ENCODE measurements around the gene SLIT3. TPM values are rescaled to one million over a fixed set of nuclear protein-coding genes. Genes with fewer than 3 reads are reported as not detected.

Gene SLIT3
- total and polyA plus RNA-seq, 2 experiments from 2014 or later: 0.59 to 0.71 TPM

DNA sequence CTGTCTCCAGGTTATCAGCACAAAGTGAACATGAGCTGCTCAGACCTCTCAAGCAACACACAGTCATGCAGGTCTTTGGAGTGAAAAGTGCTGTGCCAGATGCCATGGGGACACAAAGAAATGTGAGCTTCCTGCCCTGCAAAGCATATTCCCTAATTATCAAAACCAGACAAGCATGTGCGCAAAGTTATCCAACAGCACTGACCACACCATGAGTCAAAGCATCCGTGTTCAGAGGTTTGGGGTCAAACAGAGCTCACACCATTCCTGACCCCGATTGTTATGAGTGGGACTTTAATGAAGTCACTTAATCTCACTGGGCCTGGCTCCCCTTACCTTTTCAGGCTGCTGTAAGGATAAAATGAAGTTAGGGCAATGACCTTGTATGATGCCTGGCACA lies 138.5 kb downstream of the SLIT3 start:
- Histone ChIP-seq H3K9me2 (ENCODE audit: insufficient read depth) (0 out of 2 replicates have a peak, but pooled peaks cover 5% of the 10 kb centered on the region), H3K4me1 (ENCODE audit: insufficient read depth) (no peaks in the 10 kb centered on the region), H3K27ac (ENCODE audit: low read depth) (no peak overlapping the region), H3K36me3 (ENCODE audit: insufficient read depth) (no peaks in the 10 kb centered on the region; the same call in 1 of the 2 replicates), H3K4me2 (no peak overlapping the region), H3K27me3 (ENCODE audit: insufficient read depth) (no peaks in the 10 kb centered on the region), H2AFZ (no peak overlapping the region), H4K20me1 (replicated peaks; ENCODE audit: insufficient read depth) (no peaks in the 10 kb centered on the region), H3F3A (replicated peaks; ENCODE audit: low read depth) (no peaks in the 10 kb centered on the region), H3K79me2 (replicated peaks; ENCODE audit: insufficient read depth) (no peaks in the 10 kb centered on the region), H3K4me3 (no peak overlapping the region)
- Mint-ChIP-seq H3K36me3 (ENCODE audit: low read depth) (peaks cover 16% of the 10 kb centered on the region; the same call in 2 of the 3 replicates), H3K4me1 (peaks cover 13% of the 10 kb centered on the region), H3K4me3 (no peak overlapping the region), H3K27ac (no peak overlapping the region), H3K9me3 (peaks cover 23% of the 10 kb centered on the region), H3K27me3 (ENCODE audit: insufficient read depth, low read depth, poor library complexity) (peaks cover 3% of the 10 kb centered on the region)
- ATAC-seq: no peak
- TF ChIP-seq NANOG (IDR thresholded peaks at IDR 0.05; ENCODE audit: borderline replicate concordance): no peak
- TF ChIP-seq, protein P1, sequence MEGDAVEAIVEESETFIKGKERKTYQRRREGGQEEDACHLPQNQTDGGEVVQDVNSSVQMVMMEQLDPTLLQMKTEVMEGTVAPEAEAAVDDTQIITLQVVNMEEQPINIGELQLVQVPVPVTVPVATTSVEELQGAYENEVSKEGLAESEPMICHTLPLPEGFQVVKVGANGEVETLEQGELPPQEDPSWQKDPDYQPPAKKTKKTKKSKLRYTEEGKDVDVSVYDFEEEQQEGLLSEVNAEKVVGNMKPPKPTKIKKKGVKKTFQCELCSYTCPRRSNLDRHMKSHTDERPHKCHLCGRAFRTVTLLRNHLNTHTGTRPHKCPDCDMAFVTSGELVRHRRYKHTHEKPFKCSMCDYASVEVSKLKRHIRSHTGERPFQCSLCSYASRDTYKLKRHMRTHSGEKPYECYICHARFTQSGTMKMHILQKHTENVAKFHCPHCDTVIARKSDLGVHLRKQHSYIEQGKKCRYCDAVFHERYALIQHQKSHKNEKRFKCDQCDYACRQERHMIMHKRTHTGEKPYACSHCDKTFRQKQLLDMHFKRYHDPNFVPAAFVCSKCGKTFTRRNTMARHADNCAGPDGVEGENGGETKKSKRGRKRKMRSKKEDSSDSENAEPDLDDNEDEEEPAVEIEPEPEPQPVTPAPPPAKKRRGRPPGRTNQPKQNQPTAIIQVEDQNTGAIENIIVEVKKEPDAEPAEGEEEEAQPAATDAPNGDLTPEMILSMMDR (conservative IDR thresholded peaks at IDR 0.05; ENCODE audit: low read depth in 2 of 2): no peak
- no peak for TF ChIP-seq STAT1 (IDR thresholded peaks at IDR 0.05; ENCODE audit: unreplicated experiment)
- TF ChIP-seq, protein P2, sequence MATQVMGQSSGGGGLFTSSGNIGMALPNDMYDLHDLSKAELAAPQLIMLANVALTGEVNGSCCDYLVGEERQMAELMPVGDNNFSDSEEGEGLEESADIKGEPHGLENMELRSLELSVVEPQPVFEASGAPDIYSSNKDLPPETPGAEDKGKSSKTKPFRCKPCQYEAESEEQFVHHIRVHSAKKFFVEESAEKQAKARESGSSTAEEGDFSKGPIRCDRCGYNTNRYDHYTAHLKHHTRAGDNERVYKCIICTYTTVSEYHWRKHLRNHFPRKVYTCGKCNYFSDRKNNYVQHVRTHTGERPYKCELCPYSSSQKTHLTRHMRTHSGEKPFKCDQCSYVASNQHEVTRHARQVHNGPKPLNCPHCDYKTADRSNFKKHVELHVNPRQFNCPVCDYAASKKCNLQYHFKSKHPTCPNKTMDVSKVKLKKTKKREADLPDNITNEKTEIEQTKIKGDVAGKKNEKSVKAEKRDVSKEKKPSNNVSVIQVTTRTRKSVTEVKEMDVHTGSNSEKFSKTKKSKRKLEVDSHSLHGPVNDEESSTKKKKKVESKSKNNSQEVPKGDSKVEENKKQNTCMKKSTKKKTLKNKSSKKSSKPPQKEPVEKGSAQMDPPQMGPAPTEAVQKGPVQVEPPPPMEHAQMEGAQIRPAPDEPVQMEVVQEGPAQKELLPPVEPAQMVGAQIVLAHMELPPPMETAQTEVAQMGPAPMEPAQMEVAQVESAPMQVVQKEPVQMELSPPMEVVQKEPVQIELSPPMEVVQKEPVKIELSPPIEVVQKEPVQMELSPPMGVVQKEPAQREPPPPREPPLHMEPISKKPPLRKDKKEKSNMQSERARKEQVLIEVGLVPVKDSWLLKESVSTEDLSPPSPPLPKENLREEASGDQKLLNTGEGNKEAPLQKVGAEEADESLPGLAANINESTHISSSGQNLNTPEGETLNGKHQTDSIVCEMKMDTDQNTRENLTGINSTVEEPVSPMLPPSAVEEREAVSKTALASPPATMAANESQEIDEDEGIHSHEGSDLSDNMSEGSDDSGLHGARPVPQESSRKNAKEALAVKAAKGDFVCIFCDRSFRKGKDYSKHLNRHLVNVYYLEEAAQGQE (IDR thresholded peaks at IDR 0.05; ENCODE audit: unreplicated experiment): no peak
- TF ChIP-seq ZNF114 (CRISPR knock-in tag; IDR thresholded peaks at IDR 0.05): no peak
- TF ChIP-seq EZH2 (IDR thresholded peaks at IDR 0.05; ENCODE audit: low read depth, unreplicated experiment): no peak
- no peak for TF ChIP-seq ZNF331 (CRISPR knock-in tag; IDR thresholded peaks at IDR 0.05; ENCODE audit: low read depth)
- no peak for TF ChIP-seq POLR2AphosphoS5 (IDR thresholded peaks at IDR 0.05; ENCODE audit: low read depth)
- TF ChIP-seq, protein P3, sequence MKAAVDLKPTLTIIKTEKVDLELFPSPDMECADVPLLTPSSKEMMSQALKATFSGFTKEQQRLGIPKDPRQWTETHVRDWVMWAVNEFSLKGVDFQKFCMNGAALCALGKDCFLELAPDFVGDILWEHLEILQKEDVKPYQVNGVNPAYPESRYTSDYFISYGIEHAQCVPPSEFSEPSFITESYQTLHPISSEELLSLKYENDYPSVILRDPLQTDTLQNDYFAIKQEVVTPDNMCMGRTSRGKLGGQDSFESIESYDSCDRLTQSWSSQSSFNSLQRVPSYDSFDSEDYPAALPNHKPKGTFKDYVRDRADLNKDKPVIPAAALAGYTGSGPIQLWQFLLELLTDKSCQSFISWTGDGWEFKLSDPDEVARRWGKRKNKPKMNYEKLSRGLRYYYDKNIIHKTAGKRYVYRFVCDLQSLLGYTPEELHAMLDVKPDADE (IDR thresholded peaks at IDR 0.05): no peak
- TF ChIP-seq, protein P4, sequence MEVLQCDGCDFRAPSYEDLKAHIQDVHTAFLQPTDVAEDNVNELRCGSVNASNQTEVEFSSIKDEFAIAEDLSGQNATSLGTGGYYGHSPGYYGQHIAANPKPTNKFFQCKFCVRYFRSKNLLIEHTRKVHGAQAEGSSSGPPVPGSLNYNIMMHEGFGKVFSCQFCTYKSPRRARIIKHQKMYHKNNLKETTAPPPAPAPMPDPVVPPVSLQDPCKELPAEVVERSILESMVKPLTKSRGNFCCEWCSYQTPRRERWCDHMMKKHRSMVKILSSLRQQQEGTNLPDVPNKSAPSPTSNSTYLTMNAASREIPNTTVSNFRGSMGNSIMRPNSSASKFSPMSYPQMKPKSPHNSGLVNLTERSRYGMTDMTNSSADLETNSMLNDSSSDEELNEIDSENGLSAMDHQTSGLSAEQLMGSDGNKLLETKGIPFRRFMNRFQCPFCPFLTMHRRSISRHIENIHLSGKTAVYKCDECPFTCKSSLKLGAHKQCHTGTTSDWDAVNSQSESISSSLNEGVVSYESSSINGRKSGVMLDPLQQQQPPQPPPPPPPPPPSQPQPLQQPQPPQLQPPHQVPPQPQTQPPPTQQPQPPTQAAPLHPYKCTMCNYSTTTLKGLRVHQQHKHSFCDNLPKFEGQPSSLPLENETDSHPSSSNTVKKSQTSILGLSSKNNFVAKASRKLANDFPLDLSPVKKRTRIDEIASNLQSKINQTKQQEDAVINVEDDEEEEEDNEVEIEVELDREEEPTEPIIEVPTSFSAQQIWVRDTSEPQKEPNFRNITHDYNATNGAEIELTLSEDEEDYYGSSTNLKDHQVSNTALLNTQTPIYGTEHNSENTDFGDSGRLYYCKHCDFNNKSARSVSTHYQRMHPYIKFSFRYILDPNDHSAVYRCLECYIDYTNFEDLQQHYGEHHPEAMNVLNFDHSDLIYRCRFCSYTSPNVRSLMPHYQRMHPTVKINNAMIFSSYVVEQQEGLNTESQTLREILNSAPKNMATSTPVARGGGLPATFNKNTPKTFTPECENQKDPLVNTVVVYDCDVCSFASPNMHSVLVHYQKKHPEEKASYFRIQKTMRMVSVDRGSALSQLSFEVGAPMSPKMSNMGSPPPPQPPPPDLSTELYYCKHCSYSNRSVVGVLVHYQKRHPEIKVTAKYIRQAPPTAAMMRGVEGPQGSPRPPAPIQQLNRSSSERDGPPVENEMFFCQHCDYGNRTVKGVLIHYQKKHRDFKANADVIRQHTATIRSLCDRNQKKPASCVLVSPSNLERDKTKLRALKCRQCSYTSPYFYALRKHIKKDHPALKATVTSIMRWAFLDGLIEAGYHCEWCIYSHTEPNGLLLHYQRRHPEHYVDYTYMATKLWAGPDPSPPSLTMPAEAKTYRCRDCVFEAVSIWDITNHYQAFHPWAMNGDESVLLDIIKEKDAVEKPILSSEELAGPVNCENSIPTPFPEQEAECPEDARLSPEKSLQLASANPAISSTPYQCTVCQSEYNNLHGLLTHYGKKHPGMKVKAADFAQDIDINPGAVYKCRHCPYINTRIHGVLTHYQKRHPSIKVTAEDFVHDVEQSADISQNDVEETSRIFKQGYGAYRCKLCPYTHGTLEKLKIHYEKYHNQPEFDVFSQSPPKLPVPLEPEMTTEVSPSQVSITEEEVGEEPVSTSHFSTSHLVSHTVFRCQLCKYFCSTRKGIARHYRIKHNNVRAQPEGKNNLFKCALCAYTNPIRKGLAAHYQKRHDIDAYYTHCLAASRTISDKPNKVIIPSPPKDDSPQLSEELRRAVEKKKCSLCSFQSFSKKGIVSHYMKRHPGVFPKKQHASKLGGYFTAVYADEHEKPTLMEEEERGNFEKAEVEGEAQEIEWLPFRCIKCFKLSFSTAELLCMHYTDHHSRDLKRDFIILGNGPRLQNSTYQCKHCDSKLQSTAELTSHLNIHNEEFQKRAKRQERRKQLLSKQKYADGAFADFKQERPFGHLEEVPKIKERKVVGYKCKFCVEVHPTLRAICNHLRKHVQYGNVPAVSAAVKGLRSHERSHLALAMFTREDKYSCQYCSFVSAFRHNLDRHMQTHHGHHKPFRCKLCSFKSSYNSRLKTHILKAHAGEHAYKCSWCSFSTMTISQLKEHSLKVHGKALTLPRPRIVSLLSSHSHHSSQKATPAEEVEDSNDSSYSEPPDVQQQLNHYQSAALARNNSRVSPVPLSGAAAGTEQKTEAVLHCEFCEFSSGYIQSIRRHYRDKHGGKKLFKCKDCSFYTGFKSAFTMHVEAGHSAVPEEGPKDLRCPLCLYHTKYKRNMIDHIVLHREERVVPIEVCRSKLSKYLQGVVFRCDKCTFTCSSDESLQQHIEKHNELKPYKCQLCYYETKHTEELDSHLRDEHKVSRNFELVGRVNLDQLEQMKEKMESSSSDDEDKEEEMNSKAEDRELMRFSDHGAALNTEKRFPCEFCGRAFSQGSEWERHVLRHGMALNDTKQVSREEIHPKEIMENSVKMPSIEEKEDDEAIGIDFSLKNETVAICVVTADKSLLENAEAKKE (CRISPR knock-in tag; IDR thresholded peaks at IDR 0.05): no peak
- TF ChIP-seq JUNB (IDR thresholded peaks at IDR 0.05; ENCODE audit: unreplicated experiment): no peak
- DNase-seq (ENCODE audit: low spot score): no peak

Measured in GM23338 (cell line).